Kidney (tissue), 14 donors: ENCODE results near the gene N4BP2L2. TPM values are rescaled to one million over a fixed set of nuclear protein-coding genes. Genes with fewer than 3 reads are reported as not detected.

Experiments used
- DNase-seq, 5 donors: peaks; one replicate each; pipeline ENCODE4 v3.0.0-alpha.2; 2013 to 2020
- FAIRE-seq: peaks from 2 replicates; lab custom pipeline; 2012; peaks lifted over from hg19 to GRCh38; lab: Jason Lieb, UNC
- H3K27ac ChIP-seq, 2 donors: one replicate each; pipeline ENCODE4 v1.7.0; 2013; ENCODE audit warnings: low read depth in 2 of 2, low read length in 2 of 2, inconsistent platforms in 1 of 2
- H3K27me3 ChIP-seq: one replicate; pipeline ENCODE4 v1.7.1; 2013; ENCODE audit warnings: low read length, inconsistent platforms; ENCODE audit not compliant: control insufficient read depth, insufficient read depth
- H3K36me3 ChIP-seq, 3 donors: one replicate each; pipeline versions ENCODE4 v1.7.0 to v1.7.1; 2013; ENCODE audit warnings: low read length in 3 of 3, control low read depth in 1 of 3, inconsistent platforms in 1 of 3; ENCODE audit not compliant: insufficient read depth in 3 of 3, control insufficient read depth in 2 of 3
- H3K4me1 ChIP-seq, 3 donors: one replicate each; pipeline versions ENCODE4 v1.7.0 to v1.7.1; 2013; ENCODE audit warnings: low read length in 3 of 3, inconsistent platforms in 1 of 3, low read depth in 1 of 3; ENCODE audit not compliant: control insufficient read depth in 2 of 3, insufficient read depth in 2 of 3
- H3K4me3 ChIP-seq, 3 donors: one replicate each; pipeline versions ENCODE4 v1.7.0 to v1.8.1; 2013; ENCODE audit warnings: low read length in 3 of 3, control low read depth in 1 of 3, inconsistent platforms in 1 of 3
- H3K9ac ChIP-seq, 3 donors: one replicate each; pipeline versions ENCODE4 v1.7.0 to v1.7.1; 2013; ENCODE audit warnings: low read length in 3 of 3, control low read depth in 1 of 3, inconsistent platforms in 1 of 3
- H3K9me3 ChIP-seq, 3 donors: one replicate each; pipeline versions ENCODE4 v1.7.0 to v1.7.1; 2013; ENCODE audit warnings: low read length in 3 of 3, control low read depth in 1 of 3, inconsistent platforms in 1 of 3; ENCODE audit not compliant: control insufficient read depth in 2 of 3, insufficient read depth in 1 of 3
- intact Hi-C: fragments of 100-400 bp; cut with DNase I; formaldehyde crosslinking; loops from one replicate; pipeline ENCODE4 v1.11.1; 2022
- polyA plus RNA-seq: library from polyadenylated mRNA; stranded (reverse); fragments of 350-450 nt; fragmentation: Illumina TruSeq; extraction: RNeasy Lipid Tissue Mini Kit (QIAGEN cat#74804); gene quantifications from one replicate; pipeline ENCODE4 v1.2.3, GENCODE V29; 2014; ENCODE audit warnings: low read depth, low replicate concordance; ENCODE audit not compliant: insufficient read depth
- total RNA-seq: library from RNA; stranded (reverse); fragmentation: NEBNext Ultra II Directional; extraction: Animal tissue kit (Norgen Biotek cat#: 25700); gene quantifications from one replicate; pipeline ENCODE4 v1.2.1, GENCODE V29; 2021
- TF ChIP-seq, protein P1 (sequence below): IDR thresholded peaks from 3 replicates; pipeline ENCODE4 v1.5.1; 2012; ENCODE audit warnings: mild to moderate bottlenecking, moderate library complexity, borderline replicate concordance; ENCODE audit not compliant: insufficient read depth; ENCODE audit errors: extremely low read depth
- donor health status: control.
- donor health status: control.
- donor health status: control.
- donor health status: control.
- donor health status: control.
- donor health status: DM: yes; HTN: yes; CAD: no.
- donor health status: Normal renal cell carcinoma (clear cell type).

Gene N4BP2L2
- total and polyA plus RNA-seq, 2 donors from 2014 or later, result 71.3 to 165 TPM

DNA sequence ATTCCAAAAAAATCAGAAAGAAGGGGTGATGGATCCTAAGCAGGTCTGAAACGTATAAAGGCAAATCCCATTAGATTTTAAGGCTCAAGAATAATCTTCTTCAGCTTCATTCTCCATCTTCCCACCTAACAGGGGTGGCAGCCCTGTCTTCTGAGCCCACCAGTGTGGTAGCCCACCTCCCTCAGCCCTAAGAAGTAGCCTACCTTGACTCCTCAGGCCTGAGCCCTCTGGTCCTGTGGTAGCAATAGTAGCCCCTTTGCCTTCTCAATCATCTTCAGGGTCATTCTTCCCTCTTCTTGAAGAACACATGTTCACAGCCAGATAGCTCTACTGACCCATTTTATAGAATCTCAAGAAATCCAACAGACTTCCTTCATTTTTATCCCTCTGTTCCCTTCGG is 33.7 kb downstream of the N4BP2L2 start:
- FAIRE-seq, result no peak
- TF ChIP-seq, protein P1, sequence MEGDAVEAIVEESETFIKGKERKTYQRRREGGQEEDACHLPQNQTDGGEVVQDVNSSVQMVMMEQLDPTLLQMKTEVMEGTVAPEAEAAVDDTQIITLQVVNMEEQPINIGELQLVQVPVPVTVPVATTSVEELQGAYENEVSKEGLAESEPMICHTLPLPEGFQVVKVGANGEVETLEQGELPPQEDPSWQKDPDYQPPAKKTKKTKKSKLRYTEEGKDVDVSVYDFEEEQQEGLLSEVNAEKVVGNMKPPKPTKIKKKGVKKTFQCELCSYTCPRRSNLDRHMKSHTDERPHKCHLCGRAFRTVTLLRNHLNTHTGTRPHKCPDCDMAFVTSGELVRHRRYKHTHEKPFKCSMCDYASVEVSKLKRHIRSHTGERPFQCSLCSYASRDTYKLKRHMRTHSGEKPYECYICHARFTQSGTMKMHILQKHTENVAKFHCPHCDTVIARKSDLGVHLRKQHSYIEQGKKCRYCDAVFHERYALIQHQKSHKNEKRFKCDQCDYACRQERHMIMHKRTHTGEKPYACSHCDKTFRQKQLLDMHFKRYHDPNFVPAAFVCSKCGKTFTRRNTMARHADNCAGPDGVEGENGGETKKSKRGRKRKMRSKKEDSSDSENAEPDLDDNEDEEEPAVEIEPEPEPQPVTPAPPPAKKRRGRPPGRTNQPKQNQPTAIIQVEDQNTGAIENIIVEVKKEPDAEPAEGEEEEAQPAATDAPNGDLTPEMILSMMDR, result no peak
- Histone ChIP-seq H3K36me3 (peaks cover 0 to 5% (median 3%) of the 10 kb centered on the region in 3 donors), H3K4me1 (no peaks in the 10 kb centered on the region), H3K4me3 (no peak overlapping the region), H3K27me3 (no peaks in the 10 kb centered on the region), H3K9ac (no peak overlapping the region), H3K27ac (no peak overlapping the region), H3K9me3 (no peaks in the 10 kb centered on the region)
- no peak for DNase-seq
- intact Hi-C loops, result no loop called here

DNA sequence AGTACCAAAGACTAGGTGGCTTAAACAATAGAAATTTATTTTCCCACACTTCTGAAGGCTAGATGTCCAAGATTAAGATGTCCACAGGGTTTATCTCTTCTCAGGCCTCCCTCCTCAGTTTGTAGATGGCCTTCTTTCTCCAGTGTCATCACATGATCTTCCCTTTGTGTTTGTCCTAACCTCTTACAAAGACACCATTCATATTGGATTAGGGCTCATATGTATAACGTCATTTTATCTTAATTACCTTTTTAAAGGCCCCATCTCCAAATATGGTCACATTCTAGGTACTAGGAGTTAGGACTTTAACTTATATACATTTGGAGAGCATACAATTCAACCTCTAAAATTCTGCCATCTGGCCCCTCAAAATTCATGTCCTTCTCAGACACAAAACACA is 34.3 kb downstream of the N4BP2L2 start:
- H3K9ac ChIP-seq, result no peak overlapping the region
- no peaks in the 10 kb centered on the region for H3K27me3 ChIP-seq
- H3K9me3 ChIP-seq, result no peaks in the 10 kb centered on the region
- no peak for DNase-seq
- TF ChIP-seq, protein P1, result no peak
- H3K27ac ChIP-seq, result no peak overlapping the region
- H3K36me3 ChIP-seq, result peaks cover 0 to 5% (median 3%) of the 10 kb centered on the region in 3 donors
- intact Hi-C loops, result no loop called here
- H3K4me1 ChIP-seq, result no peaks in the 10 kb centered on the region
- H3K4me3 ChIP-seq, result no peak overlapping the region
- FAIRE-seq, result no peak

DNA sequence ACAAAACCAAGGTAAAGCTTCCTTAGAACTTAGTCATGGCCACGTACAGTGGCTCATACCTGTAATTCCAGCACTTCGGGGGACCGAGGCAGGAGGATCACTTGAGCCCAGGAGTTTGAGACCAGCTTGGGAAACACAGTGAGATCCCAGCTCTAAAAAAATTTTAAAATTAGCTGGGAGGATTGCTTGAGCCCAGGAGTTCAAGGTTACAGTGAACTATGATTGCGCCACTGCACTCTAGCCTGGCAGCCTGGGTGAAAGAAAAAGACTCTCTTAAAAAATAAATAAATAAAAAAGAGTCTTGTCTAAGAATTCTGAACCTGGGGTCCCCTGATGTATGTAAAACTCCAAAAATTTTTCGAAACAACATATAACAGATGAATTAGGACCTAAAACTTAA is 34.9 kb downstream of the N4BP2L2 start:
- Histone ChIP-seq H3K27me3 (no peaks in the 10 kb centered on the region), H3K36me3 (peaks cover 0 to 3% (median under 1%) of the 10 kb centered on the region in 3 donors), H3K9ac (no peak overlapping the region), H3K4me3 (no peak overlapping the region), H3K4me1 (no peaks in the 10 kb centered on the region), H3K9me3 (no peaks in the 10 kb centered on the region), H3K27ac (no peak overlapping the region)
- intact Hi-C loops, result no loop called here
- TF ChIP-seq, protein P1, result no peak
- no peak for DNase-seq
- no peak for FAIRE-seq

DNA sequence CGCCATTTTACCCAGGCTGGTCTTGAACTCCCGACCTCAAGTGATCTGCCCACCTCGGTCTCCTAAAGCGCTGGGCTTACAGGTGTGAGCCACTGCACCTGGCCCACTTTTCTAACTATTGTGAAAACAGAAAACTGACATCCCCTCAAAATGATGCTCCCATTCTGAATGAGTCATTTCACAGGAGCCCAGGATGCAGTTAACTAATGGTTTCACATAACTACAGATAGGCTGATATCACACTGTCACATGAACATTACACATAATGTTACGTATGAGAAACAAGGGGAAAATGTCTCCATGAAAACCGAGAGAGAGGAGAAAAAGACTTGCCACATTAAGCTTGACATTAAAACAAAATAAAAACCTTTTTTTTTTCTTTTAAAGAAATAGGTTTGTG is 37.5 kb downstream of the N4BP2L2 start:
- Histone ChIP-seq H3K36me3 (peaks cover 0 to 1% (median 0%) of the 10 kb centered on the region in 3 donors), H3K27me3 (no peaks in the 10 kb centered on the region), H3K4me1 (no peaks in the 10 kb centered on the region), H3K9ac (no peak overlapping the region), H3K27ac (no peak overlapping the region), H3K9me3 (no peaks in the 10 kb centered on the region), H3K4me3 (no peak overlapping the region)
- intact Hi-C loops, result no loop called here
- DNase-seq (no peak), FAIRE-seq (no peak)
- TF ChIP-seq, protein P1, result no peak
